NB4 (cell line): Measurements from ENCODE around the gene LMBRD2.

Experiments
- CTCF ChIP-seq: IDR thresholded peaks from one replicate; pipeline ENCODE4 v1.5.1; 2012; ENCODE audit warnings: low read depth, low read length
- MAX ChIP-seq: IDR thresholded peaks from 2 replicates; pipeline ENCODE4 v1.6.1; 2011; ENCODE audit warnings: low read depth, low read length
- MYC ChIP-seq: IDR thresholded peaks from 2 replicates; pipeline ENCODE4 v1.6.1; 2011; ENCODE audit warnings: low read depth, low read length

- TF ChIP-seq CTCF (no peak), MAX (no peak), MYC (no peak)
Measured at GRCh38 chr5:36059571-36060419, 91.9 kb downstream of the LMBRD2 start.
